ENCODE data around the gene COASY.

DNA sequence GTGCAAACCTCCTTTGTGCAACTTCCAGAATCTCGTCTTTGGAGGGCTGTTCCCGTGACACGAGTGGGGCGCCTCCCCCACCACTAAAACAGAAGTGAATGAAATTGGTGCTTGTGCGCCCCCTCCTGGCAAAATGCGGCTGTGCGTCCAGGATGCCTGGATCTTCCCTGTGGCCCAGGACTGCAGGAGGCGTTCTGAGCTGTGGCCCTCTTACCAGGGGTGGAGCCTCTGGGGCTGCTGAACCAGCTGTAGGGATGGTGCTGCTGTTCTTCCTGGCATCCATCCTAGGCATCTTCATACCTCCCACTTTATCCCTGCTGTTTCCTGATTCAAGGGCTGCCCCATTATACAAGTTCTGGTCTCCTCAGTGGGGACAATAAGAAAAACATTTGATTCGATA is 44.4 kb upstream of the COASY start:
- TF ChIP-seq EZH2phosphoT487 (IDR thresholded peaks at IDR 0.05; ENCODE audit: borderline replicate concordance, low read depth, low read length): no peak
- TF ChIP-seq, protein P1, sequence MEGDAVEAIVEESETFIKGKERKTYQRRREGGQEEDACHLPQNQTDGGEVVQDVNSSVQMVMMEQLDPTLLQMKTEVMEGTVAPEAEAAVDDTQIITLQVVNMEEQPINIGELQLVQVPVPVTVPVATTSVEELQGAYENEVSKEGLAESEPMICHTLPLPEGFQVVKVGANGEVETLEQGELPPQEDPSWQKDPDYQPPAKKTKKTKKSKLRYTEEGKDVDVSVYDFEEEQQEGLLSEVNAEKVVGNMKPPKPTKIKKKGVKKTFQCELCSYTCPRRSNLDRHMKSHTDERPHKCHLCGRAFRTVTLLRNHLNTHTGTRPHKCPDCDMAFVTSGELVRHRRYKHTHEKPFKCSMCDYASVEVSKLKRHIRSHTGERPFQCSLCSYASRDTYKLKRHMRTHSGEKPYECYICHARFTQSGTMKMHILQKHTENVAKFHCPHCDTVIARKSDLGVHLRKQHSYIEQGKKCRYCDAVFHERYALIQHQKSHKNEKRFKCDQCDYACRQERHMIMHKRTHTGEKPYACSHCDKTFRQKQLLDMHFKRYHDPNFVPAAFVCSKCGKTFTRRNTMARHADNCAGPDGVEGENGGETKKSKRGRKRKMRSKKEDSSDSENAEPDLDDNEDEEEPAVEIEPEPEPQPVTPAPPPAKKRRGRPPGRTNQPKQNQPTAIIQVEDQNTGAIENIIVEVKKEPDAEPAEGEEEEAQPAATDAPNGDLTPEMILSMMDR (conservative IDR thresholded peaks at IDR 0.05; ENCODE audit: low read length): peak; percentile 99
